ENCODE measurements around the gene GFRA3. TPM values are rescaled to one million over a fixed set of nuclear protein-coding genes. Genes with fewer than 3 reads are reported as not detected.
"Not testable (repeated sequence)": the region's sequence is repeated elsewhere in the genome, so short reads cannot be mapped to it uniquely, and the experiment has no call there.

Gene GFRA3, protein sequence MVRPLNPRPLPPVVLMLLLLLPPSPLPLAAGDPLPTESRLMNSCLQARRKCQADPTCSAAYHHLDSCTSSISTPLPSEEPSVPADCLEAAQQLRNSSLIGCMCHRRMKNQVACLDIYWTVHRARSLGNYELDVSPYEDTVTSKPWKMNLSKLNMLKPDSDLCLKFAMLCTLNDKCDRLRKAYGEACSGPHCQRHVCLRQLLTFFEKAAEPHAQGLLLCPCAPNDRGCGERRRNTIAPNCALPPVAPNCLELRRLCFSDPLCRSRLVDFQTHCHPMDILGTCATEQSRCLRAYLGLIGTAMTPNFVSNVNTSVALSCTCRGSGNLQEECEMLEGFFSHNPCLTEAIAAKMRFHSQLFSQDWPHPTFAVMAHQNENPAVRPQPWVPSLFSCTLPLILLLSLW
- not detected for polyA plus RNA-seq (2012; ENCODE audit: insufficient read depth, insufficient read length)

DNA sequence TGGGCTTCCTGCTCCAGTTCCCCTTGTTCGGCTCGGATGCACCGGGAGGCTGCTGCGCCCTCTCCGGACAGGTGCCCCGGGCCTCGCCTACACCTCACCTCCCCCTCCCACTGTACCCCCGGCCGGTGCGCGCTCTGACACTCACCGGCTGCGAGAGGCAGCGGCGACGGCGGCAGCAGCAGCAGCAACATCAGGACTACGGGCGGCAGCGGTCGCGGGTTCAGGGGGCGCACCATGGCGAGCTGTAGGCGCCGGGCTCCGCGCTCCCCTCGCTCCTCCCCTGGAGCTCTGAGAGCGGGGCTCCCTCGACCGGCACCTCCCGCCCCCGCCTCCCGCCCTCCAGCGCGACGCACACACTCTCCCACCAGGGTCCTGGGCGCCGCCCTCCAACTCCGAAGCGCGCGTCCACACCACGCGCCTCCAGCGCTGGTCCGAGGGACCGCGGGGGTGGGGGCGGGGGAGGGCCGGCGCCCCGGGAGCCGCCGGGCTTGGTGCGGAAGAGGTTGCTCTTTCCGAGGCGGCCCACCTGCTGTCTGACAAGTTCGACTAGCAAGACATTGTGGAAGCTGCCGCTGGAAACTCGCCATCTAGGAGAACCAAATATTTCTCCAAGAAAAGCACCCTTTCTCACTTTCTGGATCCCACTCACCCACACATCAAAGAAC, at the start of gene GFRA3:
Gene GFRA3, minus strand, starts transcription at position 433 of the 665 bp plus-strand sequence. Its CDS starts 197 bp downstream, at position 236.
- no peak for DNase-seq (ENCODE audit: low read depth, low spot score)
- peak within 1 kb of the TSS; percentile 21 for H3K4me3 ChIP-seq (ENCODE audit: low read length)

DNA sequence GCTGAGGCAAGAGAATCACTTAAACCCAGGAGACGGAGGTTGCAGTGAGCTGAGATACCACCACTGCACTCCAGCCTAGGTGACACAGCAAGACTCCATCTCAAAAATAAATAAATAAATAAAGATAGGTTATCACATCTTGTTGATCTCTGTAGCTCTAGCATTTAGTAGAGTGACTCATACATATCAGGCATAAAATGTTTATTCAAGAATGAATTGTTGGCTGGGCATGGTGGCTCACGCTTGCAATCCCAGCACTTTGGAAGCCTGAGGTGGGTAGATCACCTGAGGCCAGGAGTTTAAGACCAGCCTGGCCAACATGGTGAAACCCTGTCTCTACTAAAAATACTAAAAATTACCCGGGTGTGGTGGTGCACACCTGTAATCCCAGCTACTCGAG, 43.8 kb upstream of the GFRA3 start:
- DNase-seq (ENCODE audit: low read depth, low spot score): not testable (repeated sequence)

DNA sequence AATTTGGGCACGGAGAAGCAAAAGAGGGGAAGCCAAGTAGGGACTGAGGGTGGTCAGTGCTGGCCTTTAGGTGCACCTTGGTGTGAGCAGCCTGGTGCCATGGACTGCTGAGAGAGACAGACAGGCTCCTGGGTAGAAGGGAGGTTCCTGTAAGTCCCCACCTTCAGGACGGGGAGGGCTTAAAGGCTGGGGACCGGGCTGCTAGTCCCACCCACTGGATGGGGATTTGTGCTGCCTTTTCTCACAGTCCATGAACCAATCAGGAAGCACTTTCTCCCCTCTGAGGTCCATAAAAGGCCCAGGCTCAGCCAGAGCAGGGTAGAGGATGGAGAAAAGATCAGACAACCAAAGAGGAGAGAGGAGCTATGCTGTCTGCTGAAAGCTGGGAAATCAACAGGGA, 41.9 kb upstream of the GFRA3 start:
- DNase-seq (ENCODE audit: low read depth, low spot score): no peak

More for the DNA sequence above, 43.8 kb upstream of the GFRA3 start:
- not testable (repeated sequence) for H3K4me3 ChIP-seq (ENCODE audit: low read length)

DNA sequence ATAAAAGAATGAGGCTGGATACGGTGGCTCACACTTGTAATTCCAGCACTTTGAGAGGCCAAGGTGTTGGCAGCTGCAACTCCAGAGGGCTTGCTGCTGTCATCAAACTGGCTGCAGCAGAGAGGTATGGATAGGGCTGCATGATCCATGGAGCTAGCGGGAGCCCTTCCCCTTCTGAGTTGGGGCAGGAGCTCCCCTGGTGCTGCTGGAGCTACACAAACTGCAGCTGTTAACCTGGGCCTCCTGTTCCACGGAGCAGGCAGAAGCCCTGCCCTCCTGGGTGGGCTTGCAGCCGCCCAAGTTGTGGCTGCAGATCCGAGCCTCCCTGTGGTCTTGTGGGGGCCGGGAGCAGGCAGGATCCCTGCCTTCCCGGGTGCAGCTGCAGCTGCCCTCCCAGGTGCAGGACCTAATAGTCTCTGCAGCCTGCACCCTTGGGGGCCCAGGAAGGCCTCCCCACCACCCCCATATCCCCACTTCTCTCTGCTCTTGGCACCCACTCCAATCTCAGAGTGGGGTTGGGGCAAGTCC, 41.4 kb upstream of the GFRA3 start:
- no peak overlapping the region for H3K4me3 ChIP-seq (ENCODE audit: low read length)
- no peak for DNase-seq (ENCODE audit: low read depth, low spot score)

More for the DNA sequence above, 41.9 kb upstream of the GFRA3 start:
- no peak overlapping the region for H3K4me3 ChIP-seq (ENCODE audit: low read length)

DNA sequence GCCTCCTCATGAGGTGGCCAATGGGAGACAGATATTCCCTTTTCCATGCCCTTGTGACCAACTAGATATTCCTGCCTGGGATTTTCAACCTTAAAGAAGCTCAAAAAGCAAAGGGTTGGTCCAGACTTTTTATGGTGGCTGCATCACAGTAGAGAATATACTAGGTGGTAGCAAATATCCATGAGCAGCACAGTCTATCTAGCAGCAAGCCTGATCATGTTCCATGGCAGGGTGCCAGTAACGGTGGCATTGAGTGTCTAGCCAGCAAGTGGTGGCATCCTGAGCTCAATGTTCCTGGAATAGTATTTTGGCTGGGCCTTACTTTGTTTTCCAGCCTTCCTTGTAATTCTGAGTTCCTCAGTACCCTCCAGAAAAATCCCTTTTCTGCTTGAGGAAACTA, 31.4 kb upstream of the GFRA3 start:
- no peak for DNase-seq (ENCODE audit: low read depth, low spot score)
- H3K4me3 ChIP-seq (ENCODE audit: low read length): no peak overlapping the region

DNA sequence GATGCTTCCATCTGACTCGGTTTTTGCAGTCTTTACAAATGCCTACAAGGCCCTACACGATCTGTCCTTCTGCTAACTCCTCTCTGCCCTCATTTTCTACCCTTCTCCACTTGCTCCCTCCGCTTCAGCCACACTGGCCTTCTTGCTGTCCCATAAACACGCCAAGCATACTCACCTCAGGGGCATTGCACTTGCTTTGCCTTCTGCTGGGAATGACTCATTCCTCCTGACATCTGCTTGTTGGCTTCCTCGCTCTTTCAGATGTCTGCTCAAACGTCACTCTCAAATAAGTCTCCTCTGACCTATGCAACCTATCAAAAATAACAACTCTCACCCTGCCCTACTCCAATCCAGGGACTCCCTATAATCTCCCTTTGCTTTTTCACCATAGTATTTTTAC, 29.0 kb upstream of the GFRA3 start:
- no peak for DNase-seq (ENCODE audit: low read depth, low spot score)

DNA sequence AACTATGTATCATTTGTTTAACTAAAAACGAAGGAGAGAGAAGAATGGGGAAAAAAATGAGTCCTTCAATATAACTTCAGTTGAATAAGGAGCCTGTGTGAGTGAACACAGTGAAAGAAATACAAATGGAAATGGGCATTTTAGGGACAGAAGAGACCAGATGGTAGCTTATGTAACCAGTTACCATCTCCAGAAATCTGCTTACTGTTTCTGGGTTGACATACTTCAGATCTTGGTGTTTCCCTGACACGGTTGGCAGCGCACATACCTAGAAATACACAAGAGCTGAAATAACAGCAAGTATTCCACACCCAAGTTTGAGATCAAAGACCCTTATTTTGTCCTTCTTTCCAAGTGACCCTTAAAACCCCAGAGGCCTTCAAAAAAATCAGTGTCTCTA, 14.9 kb upstream of the GFRA3 start:
- no peak for DNase-seq (ENCODE audit: low read depth, low spot score)
- no peak overlapping the region for H3K4me3 ChIP-seq (ENCODE audit: low read length)

More for the DNA sequence above, 29.0 kb upstream of the GFRA3 start:
- H3K4me3 ChIP-seq (ENCODE audit: low read length): no peak overlapping the region

DNA sequence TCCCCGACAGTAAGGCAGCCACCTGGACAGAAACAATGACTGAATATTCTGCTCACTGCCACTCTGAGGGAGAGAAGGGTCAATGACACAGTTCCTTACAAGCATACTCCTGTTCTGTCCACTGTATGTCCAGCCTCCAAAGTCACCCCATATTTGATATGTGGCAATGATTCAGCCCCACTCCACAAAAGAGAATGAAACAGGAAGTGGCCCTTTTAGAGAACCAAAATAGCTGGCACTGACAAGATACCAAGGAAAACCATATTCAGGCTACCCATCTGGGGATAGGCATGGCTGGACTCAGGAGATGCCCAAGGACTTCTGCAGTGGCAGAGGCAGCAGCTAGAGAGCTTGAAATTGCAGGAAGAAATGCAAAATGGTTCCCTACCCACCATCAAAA, 12.8 kb upstream of the GFRA3 start:
- DNase-seq (ENCODE audit: low read depth, low spot score): no peak
- H3K4me3 ChIP-seq (ENCODE audit: low read length): no peak overlapping the region

DNA sequence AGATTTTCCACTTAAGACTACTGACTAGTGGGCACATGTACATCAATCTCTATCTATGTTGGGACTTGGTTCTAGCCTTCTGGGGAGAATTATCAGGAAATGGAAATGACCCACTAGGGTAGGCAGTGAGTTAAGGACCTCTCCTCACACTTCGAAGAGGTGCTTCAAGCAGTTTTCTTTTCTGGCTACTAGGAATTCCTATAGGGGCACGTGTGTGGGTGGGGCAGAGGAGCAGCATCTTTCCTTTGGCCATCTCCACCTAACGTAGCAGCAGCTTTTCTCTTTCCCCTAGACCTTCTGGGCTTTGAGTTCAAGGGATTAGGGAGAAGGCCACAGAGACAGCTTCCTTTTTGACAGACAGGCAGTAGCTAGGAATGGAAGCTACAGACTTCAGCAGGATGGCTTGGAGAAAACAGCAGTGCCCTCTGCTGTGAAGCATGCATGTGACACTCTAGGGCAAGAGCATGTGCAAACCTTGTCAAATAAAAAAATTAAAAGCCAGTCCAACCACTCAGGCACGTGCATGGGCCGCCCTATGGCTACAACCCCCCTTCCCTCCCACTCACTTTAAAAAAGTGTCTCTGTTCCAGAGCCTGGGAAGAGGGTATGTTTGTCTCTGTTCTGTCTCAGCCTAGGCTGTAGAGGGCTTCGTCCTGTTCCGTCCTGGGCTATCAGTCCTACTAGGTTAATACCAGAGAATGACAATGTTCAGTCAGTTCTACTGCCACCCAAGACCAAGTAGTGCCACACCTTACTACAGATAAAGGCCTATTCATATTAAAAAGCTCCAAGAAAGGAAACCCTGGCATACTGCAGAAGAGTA, 8.7 kb upstream of the GFRA3 start:
- H3K4me3 ChIP-seq (ENCODE audit: low read length): no peak overlapping the region
- peak; percentile 17 for DNase-seq (ENCODE audit: low read depth, low spot score)

DNA sequence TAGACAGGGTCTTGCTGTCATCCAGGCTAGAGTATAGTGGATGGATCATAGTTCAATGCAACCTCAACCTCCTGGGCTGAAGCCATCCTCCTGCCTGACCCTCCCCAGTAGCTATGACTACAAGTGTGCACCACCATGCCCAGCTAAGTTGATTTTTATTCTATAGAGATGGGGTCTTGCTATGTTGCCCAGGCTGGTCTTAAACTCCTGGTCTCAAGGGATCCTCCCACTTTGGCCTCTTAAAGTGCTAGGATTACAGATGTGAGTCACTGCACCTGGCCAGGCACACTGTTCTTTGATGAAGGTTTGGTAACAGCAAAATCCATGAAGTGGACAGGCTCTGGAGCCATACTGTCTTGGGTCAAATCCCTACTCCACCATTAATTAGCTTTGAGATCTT, 6.5 kb upstream of the GFRA3 start:
- H3K4me3 ChIP-seq (ENCODE audit: low read length): no peak overlapping the region
- DNase-seq (ENCODE audit: low read depth, low spot score): no peak

DNA sequence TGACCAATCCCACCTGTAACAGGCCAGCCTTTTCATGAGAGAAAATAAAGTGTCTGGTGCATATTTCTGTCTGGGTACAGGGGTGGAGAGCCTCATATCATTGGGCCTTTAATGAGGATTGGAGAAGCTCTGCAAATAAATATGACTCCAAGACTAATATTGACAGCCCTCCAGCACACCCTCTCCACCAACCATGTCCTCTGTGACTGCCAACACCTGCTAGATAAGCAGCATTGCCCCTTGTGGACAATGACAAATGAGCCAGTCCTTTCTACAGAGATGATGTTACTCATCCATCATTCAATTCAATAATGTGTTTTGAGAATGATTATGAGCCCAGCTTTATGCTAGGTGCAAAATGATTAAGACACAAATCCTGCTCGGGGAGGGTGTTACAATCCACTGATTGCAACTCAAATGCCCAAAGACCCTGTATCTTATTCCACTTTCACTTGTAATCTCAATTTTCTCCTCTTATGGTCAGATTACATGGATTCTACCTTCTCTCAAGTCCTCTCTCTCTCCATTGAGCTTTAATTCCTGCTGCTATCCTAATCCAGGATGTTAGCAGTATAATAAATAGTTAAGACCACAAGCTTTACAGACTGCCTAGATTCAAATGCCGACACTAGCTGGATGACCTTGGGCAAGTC, 2.1 kb upstream of the GFRA3 start:
- no peak for DNase-seq (ENCODE audit: low read depth, low spot score)
- no peak overlapping the region for H3K4me3 ChIP-seq (ENCODE audit: low read length)

DNA sequence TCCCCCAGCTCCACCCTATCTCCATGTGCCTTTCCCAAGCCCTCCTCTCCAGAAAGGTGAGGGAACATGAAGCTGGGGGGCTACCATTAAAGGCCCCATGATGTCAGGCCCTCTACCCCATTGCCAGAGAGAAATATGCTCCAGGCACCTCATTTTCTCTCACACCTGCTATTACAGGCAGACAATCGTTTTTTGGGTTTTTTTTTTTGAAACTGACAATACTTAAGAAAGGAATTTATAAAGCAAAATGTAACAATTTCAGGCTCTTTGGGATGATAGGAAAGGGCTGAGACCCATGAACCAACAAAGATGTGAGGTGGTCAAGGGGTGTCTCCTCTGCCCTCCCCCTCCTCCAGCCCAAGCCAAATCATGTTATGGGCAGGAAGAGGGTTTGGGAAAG, 1.5 kb upstream of the GFRA3 start:
- DNase-seq (ENCODE audit: low read depth, low spot score): no peak
- H3K4me3 ChIP-seq (ENCODE audit: low read length): no peak overlapping the region

DNA sequence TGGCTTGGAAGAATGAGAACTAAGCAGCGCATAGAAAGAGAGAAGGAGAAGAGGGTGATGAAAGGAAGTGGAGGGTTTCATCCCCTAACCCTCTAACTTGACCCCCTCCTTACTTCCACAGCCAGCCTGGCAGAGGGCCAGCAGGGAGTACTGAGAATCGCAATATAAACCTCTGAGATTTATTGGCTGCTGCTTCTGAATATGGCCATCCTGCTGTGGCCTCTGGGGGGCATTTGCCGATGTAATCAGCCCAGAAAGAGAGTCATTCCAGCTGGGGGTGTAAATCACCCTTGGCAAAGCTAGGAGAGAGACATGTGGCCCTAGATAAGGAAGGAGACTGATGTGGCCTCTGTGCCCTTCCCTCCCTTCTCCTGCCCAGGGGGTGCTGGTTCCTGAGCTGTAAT, 960 bp upstream of the GFRA3 start:
- H3K4me3 ChIP-seq (ENCODE audit: low read length): no peak overlapping the region

DNA sequence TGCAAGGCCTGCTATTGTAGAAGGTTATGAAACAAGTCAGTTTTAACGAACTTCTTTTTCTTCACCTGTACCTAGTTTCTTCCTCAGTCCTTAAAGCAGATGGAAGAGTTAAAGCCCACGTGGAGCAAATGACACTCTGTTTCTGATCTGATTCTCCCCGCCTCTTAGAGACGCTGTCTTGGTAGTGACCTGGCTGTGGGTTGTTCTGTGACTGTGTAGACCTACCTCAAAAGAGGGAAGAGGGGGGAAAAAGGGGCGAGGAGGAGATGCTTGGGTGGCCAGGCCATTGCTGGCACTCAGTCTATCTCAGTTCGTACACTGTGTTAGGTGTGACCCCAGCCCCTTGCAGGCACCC, 610 bp downstream of the GFRA3 start:
- no peak for DNase-seq (ENCODE audit: low read depth, low spot score)
- H3K4me3 ChIP-seq (ENCODE audit: low read length): peak overlapping the region; percentile 21

More for the DNA sequence above, 960 bp upstream of the GFRA3 start:
- DNase-seq (ENCODE audit: low read depth, low spot score): no peak

DNA sequence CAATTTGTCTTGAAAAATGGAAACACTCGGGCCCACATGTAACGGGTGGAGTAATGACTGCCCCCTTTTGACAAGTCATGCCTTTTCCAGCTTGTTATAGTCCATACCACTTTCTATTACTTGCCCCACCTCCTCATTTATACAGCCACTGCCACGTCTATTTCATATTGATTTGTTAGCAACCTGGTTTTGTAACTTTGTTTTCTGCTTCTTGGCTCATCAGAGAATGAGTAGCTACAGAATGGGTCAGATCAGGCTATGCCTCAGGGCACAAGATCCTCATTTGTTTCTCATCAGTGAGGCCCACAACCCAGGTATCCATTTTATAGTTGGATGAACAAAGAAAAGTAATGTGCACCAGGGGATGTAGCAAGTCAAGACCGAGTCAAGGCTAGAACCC, 1.7 kb downstream of the GFRA3 start:
- H3K4me3 ChIP-seq (ENCODE audit: low read length): no peak overlapping the region
- DNase-seq (ENCODE audit: low read depth, low spot score): no peak

DNA sequence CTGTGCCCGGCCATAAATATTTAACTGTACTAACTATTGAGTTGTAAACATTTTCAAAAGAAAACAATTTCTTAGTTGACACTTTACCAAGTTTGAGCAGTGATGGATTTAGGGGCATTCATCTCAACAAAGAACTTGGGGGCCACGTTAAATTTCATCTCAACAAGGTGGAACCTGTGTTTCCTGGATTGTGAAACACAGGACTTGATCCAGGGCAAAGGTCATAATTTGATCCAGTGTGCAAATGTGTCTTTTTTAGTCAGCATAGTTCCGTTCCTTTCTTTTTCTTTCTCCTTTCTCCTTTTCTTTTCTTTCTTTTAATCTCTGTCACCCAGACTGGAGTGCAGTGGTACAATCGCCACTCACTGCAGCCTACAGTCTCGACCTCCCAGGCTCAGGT, 3.1 kb downstream of the GFRA3 start:
- no peak for DNase-seq (ENCODE audit: low read depth, low spot score)
- no peak overlapping the region for H3K4me3 ChIP-seq (ENCODE audit: low read length)

DNA sequence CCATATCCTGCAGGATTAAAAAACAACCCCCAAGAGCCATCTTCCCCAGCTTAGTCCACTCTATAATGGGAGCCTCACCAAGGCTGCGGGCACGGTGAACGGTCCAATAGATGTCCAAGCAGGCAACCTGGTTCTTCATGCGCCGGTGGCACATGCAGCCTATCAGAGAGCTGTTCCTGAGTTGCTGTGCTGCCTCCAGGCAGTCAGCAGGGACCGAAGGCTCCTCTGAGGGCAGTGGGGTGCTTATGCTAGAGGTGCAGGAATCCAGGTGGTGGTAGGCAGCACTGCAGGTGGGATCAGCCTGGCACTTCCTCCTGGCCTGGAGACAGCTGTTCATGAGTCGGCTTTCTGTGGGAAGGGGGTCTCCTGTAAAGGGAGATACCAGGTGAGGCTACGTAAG, 10.2 kb downstream of the GFRA3 start:
- H3K4me3 ChIP-seq (ENCODE audit: low read length): no peak overlapping the region

DNA sequence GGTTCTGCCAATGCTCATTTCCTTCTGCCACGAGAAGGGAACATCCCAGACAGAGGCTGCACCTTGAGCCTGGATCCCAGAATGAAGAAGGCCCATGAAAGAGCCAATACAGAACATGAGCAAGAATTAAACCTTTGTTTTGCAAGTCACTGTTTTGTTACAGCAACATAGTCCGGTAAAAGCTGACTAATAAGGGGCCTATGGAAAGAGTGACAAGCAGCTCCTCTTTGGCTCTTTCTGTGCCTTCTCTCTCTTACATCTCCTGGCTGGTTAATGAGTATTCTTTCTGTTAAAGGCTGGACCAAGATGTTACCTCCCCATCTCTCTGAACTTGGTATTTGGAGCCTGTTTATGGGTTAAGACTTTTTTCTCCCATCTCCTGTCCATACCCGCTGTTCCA, 10.8 kb downstream of the GFRA3 start:
- no peak for DNase-seq (ENCODE audit: low read depth, low spot score)
- no peak overlapping the region for H3K4me3 ChIP-seq (ENCODE audit: low read length)

More for the DNA sequence above, 10.2 kb downstream of the GFRA3 start:
- no peak for DNase-seq (ENCODE audit: low read depth, low spot score)

DNA sequence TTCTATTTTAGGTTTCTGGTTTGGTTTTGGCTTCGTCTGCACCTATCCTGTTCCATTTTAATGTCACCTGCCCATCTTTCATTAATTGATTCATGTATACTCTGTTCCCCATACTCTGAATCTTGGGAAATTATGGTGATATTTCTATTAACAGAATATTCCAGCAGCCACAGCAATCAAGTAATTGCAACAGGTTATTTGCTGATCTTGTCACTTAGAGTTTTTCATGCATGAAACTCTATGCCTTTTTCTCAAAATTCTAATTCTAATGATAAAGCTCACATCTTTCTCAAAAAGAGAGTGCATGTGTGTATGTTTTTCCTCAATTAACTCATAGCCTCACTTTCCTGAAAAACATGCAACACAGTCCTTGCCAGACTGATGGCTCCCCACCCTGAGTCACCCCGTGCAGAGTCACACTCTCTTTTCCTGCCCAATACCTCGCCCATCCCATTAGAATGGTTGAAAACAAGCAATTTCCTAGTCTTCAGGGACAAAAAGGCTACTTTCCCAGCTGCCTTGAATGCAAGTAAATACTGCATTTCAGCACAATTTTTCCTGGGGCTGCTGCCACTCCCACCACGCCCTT, 15.6 kb downstream of the GFRA3 start:
- DNase-seq (ENCODE audit: low read depth, low spot score): no peak
- no peak overlapping the region for H3K4me3 ChIP-seq (ENCODE audit: low read length)
